Activated T-cell treated with anti-CD3 and anti-CD28 coated beads, Interleukin-2, amount 50 U/mL, for 48 hours (primary cell): ENCODE results near the gene BRD7.
A peak's percentile ranks its signal among the peaks of the same experiment; 100 is the strongest.

Experiments used
- DNase-seq, 2 experiments: peaks; one replicate each; pipeline ENCODE4 v3.0.0-alpha.2; 2020

The BRD7 gene

DNA sequence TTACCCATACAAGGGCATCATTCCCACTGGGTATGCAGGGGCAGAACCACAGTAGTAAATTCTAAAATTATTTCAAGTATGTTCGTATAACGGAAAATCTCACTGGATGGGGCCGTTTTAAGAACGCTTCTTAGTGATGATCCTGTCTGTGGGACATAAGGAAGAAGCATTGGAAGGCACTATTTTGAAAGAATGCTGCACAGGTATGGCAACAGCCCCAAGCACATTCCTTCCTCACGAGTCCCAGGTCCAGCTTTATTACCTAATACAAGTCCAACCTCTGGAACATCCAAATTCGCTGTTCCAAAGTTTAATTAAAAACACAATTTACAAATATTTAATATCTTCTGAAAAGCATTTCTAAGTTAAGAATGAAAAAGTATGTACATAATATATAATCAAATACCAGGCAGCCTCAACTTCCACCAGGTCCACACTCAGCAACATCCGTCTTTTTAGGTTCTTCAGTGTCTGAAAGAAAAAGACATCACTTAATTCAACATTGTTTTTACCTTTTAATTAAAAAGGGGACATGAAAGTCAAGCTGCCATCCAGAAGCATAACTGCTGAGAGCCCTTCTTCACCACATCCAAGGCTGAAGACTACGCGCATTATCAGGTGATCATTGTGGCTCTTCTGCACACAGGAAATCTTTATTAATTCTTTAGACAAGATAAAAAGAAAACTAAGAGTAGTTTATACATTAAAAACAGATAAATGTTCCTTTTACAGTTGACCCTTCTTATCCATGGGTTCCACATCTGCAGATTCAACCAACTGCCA, 49.8 kb downstream of the BRD7 start:
- no peak for DNase-seq

DNA sequence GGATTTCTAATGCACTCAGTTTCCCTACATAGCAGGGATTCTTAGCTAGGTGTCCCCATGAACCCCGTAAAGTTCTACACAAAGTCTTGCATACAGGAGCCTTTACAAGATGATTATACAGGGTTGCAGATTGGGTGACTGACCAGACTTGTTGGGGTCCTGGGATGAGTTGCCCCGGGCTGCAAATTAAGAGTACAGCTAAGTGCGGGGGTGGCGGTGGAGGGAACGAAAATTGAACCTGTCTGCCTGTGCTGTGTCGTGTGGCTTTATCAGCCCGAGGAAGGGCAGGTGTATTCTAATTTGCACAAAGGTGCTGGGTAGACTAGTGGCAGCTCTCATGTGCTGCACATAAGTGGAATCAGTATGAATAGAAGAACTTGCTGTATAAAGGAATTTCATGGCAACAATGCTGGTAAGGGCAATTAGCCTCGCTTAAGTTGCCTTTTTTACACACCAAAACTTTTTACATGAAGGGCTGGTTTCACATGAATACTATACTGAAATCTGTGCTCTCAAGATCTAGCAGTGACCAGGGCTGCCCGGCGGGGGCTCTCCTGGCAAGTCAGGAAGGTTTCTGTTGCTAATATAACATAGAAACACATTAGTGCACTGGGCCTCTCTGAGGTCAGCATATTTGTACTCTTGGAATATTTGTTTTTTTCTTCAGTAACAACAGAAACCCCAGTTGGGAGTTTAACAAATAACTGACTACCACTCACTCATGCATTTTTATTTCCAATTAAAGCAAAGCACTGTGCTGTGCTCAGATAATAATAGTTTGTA, 51.7 kb downstream of the BRD7 start:
- DNase-seq: no peak

DNA sequence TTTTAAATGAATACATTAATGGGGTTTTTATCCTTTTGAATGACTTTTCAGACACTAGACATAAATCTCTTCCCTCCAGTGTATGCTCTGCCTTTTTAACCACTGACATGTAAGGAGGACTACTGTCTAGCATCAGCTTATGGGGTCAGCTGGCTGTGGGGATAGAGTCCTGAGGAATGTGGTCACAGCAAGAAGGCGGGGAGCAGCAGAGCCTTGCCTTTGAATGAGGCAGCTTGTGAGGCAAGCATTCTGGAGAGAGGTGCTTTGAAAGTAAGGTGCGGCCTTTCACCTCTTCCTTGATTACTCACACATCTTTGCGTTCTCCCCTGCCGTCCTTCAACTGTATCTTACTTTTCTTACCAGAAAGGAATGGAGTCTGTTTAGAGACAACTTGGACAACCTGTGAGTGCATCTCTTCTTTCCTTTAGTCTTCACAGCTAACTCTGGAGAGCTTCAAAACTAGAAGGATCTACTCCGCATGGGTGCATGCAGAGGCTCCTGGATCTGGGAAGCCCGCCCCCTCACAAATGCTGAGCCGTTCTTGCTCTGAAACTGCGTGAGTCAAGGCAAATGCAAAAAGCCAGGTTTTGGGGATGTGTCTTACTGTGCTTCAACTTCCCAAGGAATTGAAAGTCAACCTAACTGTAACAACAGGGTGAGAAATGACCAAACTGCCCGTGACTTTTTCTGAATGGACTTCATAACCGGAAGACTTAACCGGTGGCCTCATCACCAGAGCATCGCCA, 52.5 kb downstream of the BRD7 start:
- DNase-seq: peak; percentile 14 to 17

DNA sequence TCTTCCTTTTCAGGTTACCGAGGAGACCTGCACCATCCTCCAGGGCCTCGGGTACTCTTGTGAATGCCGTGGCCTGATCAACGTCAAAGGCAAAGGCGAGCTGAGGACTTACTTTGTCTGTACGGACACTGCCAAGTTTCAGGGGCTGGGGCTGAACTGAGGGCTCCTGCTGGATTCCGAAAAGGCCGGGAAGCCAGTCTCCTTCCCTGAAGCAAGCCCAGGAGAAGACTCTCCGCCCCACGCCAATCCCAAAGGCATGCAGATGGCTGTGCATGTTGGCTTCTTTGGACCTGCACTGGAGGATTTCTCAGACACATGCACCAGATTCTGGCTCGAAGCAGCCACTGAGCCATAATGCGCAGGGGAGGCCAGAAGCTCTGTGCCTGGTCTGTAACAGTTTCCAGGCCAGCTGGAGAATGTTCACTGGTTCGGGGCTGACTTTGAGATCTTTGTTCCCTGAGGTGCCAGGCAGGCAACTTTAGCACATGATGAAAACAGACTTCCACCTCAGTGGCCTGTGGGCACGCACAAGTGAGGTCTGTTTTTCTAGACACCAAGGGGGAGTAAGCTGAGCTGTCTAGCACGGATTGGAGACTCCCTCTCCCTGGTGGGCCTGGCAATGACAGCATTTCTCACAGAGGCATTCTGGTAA, 53.3 kb downstream of the BRD7 start:
- DNase-seq: peak; percentile 13 to 16

DNA sequence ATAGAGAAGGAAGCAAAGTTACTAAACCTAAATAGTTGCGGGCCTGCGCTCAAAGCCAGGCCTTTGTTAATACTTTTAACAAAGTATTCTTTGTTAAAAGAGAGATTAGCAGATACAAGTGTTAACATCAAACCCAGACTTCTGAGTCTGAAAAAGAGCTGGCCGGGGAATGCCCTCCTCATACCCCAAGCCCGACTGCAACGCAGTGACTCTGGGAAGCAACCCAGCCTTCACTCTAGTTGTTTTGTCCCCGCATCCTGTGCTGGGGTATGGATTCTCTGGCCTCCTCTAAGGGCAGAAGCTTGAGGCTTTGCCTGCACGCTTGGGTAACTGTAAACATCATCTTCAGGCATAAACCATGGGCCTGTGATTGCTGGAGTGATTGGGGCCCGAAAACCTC, 54.1 kb downstream of the BRD7 start:
- DNase-seq: peak in 1 of 2 experiments; percentile 13

DNA sequence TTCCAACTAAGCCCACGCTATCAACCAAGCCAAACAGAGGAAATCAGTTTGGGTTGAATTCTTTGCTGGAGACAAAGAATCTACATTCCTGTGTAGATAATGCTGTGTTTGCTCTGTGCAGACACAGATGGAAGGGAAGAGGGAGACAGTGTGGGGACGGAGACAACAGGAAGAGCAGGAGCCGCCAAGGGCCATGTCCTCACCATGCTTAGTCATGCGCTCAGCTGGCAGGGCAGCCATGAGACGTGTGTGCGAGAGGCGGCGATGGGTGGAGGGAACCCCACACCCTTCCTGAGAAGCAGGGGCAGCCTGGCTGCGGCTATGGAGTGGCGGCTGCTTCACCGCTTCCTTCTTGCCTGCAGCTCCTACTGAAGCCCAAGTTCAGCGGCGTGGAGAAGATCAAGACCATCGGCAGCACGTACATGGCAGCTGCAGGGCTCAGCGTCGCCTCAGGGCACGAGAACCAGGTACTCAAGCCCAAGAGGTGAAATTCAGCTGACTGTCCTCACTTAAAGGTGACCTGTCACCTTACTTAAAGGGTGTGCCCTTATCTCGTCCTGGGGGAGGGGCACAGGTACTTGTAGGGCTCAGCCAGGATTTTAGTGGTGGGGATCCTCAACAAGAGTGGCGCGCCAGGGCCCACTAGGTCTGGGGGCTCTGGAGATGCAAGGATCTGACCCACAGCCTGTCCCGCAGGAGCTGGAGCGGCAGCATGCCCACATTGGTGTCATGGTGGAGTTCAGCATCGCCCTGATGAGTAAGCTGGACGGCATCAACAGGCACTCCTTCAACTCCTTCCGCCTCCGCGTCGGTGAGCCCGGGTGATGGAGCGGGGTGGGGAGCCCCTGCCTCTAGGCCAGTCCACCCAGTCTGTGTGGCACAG, 55.0 kb downstream of the BRD7 start:
- DNase-seq: peak; percentile 51 to 60

DNA sequence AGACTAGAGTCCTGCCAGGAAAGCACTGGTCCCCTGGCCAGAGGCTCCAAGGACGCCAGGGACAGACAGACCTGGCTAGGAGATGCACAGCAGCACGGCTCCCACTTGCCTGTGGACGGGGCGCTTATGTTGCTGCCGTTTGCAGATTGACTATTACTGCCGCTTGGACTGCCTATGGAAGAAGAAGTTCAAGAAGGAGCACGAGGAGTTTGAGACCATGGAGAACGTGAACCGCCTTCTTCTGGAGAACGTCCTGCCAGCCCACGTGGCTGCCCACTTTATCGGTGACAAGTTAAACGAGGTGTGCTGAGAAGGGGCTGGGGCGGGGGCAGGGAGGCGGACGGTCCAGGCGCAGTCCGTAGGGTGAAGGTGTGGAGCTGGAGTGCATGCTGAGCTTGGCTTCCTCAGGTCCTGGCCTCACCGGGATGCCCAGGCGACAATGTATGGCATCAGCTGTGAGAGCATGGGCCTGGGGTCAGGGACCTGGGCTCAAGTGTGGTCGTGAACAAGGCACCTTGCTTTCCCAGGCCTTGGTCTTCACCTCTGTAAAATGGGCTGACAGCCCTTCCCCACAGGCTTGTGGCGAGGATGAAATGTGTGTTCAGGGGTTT, 56.8 kb downstream of the BRD7 start:
- DNase-seq: peak; percentile 19

DNA sequence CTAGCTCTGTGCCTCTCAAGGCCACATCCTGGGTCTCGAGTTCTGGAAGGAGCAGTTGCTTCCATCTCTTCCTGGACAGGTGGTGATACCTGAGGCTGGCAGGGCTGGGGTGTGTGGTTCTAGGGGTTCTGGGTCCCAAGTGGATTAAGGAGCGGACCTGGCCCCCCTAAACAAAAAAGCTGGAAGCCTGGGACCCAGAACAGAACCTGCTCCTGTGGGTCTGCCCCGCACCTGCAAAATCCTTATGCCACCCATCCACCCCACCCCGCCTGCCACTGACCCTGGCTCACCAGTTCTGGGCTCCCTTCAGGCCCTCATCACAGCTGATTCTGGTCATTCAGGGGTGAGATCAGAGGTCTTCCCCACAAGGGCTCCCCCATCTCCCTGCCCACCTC, 57.7 kb downstream of the BRD7 start:
- peak in 1 of 2 experiments; percentile 19 for DNase-seq

DNA sequence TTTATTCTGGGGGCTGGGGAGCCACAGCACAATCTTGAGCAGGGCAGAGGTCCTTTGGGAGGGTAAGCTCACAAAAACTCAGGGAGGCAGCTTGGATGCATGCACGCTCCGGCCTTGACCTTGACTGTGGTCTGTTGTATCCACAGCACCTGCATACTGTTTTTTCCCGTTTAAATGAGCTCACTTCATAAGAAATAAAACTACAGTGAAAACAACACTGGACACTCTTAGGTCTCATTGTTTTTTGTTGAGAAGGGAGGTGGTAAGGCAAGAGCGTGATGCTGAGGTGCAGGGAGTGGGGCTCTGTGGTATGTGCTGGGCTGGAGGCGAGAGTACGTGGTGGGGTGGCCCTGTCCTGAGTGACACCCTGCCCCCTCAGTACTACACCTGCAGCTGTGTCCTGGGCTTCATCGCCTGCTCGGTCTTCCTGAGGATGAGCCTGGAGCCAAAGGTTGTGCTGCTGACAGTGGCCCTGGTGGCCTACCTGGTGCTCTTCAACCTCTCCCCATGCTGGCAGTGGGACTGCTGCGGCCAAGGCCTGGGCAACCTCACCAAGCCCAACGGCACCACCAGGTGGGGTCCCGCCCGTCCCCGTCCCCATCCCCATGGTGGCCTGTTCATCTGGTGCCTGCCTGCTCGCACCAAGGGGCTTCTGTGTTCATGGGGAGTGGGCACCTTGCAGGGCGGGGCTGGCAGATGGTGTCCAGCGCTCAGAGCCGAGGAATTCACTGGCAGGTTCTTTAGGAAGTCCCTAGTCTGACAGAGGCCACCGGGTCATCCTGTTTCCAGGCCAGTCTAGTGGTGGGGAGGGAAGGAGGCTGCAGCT, 58.3 kb downstream of the BRD7 start:
- DNase-seq: peak; percentile 19 to 20

DNA sequence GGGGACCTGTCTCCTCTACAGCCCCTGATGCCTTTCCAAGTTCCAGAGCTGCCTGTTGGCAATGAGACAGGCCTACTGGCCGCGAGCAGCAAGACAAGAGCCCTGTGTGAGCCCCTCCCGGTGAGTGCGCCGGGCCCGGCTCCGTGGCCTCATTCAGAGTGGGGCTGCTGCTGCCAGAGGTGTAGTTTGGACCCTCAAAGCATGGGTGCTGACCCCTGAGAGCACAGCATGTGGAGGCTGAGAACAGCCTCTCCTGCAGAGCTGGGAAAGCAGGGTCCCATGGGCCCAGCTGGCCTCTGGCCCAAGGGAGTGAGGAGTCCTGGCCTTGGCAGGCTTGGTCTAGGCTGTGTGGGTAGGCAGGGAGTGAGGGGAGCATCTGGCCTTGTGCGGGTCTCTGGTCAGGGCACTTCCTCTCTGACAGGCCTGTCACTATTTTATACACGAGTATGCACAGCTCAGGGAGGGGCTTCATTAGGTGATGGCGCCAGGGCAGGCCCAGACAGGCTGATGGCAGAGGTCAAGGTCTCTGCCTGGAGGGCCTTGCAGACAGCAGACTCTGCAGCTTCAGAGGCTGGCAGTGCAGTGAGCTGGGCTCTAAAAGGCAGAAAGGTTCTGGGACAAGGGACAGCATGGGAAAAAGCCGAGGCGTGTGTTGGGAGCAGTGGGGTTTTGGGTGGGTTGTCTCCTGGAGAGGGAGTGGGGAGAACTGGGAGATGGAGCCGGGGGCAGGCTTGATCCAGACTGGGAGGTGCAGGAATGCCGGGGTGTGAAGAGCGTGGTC, 59.1 kb downstream of the BRD7 start:
- DNase-seq: peak; percentile 19 to 20

DNA sequence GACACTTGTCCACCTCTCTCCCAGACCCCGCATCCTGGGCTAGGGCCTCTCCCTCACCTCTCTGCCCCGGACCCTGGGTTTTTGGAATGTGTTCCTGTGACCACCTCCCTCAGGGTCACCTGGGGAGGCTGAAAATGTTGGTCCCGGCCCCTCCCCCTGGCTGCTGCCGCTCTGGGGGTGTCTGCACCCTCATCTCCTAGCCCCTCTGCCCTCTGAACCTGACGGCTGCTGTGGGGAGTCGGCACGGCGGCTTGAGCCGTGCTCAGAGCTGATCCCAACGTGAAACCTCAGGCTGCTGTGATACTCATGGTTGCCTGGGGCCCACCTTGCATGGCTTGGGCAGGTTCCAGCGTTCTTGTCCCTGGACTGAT, 59.6 kb downstream of the BRD7 start:
- peak; percentile 16 to 17 for DNase-seq

DNA sequence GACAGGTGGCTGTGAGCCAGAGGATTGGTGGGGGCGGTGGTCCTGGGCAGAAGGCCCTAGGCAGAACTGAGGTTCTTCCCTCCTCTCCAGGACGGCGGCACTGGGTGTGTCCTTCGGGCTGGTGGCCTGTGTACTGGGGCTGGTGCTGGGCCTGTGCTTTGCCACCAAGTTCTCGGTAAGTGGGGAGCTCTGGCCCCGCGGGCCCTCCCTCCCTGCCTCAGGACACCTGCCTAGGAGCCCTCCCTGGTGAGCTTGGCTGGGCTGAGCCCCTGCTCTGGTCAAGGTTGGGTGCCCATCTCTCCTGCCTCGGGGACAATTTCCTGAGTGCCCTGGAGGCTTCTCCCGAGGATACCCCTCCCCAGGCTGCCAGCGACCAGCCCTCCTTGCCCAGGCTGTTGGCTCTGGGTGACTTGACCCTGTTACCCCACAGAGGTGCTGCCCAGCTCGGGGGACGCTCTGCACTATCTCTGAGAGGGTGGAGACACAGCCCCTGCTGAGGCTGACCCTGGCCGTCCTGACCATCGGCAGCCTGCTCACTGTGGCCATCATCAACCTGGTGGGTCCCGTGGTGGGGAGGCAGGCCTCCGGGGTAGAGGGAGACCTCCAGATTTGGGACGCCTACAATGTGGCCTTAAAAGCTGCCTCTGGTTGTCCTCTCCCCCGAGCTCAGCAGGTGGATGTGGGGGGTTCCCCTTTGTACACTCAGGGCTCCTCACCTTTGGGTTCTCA, 60.4 kb downstream of the BRD7 start:
- peak; percentile 12 for DNase-seq

DNA sequence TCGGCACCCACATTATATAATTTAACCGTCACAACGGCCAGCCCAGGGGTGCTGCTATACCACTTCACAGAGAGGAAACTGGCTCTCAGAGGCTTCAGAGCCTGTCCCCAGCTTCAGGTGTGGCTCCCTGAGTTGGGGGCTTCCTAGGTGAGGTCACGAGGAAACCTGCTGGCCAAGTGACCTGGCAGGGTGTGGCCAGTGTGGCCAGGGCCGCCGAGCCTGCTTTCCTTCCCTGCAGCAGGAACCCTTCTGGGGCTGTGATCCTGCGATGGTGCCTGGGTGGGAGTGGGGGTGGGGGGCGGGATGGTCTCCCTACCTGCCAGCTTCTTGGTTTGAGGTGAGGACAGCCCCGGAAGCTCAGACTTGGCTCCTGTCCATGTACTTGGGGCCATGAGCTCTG, 62.5 kb downstream of the BRD7 start:
- no peak for DNase-seq

DNA sequence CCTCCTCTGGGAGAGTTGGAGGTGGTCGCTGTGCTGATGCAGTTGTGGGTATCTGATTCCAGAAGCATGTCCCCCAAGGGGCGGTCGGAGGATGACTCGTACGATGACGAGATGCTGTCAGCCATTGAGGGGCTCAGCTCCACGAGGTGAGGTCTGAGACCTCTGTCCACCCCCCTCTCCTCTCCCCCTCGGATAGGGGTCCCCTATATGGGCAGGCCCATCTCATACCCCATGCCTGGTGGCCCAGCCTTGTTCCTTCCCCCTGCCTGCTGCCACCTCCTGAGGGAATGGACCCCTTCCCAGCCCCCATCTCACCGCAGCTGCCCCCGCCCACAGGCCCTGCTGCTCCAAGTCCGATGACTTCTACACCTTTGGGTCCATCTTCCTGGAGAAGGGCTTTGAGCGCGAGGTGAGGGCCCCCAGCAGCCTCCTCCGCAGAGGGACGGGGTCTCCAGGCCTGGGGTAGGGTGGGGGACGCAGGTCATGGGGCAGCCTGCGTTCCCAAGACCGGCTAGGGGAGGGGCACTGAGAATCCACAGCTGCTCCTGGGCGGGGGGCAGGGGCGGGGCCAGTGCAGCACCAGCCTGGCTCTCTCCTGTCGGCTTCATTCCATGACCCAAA, 63.2 kb downstream of the BRD7 start:
- DNase-seq: no peak

DNA sequence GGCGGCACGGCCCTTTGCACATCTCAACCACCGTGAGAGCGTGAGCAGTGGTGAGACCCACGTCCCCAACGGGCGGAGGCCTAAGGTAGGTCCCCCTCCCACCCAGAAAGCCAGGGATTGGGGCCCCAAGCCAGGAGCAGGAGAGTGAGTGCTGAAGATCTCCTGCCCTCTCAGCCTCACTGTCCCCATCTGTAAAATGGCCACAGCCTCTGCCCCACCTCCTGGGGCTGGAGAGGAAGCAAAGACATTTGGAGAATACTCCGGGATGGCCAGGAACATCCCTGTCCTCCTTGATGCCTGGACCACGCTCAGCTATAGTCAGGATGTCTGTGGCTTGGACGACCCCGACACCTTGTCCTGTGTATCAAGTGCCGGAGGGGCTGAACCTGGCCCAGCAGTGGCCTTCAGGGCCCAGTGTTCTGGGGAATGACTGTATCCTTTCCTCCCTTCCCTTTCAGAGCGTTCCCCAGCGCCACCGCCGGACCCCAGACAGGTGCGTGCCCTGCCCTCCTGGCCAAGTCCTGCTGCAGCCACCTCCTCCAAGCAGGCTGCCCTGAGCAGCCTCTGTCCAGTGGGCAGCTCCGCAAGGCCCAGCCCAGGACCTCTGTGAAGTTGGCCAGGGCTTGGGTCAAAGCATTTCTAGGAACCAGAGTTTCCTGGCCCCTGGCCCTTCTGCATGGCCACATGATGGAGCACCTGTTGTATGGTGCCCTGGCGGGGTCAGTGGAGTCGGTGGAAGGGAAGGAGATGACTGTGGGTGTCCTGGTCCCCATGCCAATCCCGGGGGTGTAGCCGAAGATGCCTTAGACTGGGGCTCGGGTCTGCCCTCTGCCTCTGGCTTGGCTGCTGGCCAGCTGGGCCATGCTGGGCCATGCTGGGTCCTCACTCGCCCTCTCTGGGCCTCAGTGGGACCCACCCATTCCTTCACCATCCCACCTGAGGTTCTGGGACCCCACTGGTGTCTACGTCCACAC, 64.0 kb downstream of the BRD7 start:
- DNase-seq: no peak

DNA sequence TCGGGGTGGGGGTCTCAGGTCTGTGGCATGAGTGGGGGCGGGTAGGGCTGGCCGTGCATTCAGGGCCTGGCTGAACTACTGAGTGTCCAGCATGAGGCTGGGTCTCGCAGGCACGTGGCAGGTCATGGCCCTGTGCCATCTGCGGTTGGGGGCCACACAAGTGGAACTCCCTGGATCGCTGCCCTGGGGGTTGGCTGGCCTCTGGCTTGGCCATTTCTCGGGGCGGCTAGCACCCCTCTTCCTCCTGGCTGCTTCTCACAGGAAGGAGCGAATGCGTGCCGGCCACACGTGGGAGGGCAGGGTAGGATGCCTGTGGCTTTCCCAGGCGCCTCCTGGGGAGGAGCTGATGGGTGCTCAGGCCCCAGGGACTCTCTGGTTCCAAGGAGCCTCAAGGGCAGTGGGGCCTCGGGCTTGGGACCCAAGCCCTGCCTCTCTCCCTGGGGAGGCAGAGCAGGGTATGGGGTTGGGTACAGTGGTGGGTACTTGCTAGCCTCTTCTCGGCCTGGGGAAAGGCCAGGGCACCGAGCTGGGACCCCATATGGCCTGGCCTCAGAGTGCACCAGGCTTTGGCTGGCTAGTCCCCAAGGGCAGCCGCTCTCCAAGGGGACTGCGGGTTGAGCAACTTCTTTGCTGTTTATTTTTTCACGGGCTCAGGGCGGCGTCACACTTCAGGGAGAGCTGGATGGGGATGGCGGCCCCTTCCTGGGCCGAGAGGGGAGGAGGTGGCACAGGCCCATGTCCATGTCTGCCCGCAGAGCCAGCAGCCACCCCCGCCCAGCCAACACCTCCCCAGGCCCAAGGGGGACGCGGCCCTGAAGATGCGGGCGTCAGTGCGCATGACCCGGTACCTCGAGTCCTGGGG, 65.0 kb downstream of the BRD7 start:
- no peak for DNase-seq
